ENCODE data around the gene CEBPG.

The CEBPG gene

DNA sequence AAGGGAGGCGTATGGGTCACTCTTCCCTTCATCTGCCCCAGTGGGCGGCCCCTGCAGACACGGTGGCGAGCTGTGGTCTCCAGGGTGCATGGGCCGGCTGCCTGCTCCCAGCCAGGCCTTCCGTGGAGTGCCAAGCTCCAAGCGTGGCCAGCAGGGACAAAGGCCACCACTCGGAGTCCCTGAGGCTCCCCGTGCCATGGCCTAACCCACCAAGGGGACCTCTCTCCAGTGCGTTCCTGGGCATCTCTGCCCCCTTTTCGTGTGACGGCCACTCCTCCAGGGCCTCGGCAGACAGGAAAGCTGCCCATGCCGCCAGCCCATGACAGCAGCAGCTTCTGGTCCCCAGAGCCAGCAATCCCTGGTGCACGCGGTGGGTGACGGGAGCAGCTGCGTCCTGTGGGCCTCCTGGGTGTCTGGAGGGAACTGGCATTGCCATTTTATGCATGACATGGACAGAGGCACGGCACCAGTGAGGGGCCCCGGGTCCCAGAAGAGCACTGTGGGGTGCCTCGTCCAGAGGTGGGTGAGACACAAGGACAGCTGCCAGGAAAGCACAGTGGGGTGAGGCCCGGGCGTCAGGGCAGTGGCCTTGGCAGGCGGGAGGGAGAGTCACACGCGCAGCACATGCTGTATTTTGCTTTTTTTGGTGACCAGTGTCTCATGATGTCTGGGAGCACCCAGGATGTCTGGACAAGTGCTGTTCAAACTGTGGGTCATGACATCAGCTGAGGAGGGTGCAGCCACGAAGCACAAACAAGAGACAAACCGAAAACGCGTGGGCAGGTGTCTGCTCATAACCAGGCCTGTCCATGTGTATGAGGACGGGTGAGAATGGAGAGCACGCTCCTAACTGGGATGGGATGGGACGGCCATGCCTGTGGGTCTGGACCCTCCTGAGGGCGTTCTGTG is 32.3 kb downstream of the CEBPG start:
- Histone ChIP-seq H3K27me3 (ENCODE audit: control insufficient read depth in 3 of 3, insufficient read depth in 3 of 3, low read depth in 1 of 3, low read length in 3 of 3) (no peaks in the 10 kb centered on the region), H3K36me3 (replicated peaks in 1 of 2; ENCODE audit: control insufficient read depth in 2 of 2, insufficient read depth in 2 of 2, low read length in 2 of 2) (no peaks in the 10 kb centered on the region), H4K8ac (ENCODE audit: low read depth, low read length) (no peak overlapping the region), H2AK5ac (ENCODE audit: low read depth, low read length) (peak overlapping the region; percentile 95), H2BK12ac (ENCODE audit: low read length) (peak overlapping the region; percentile 41), H3K9ac (ENCODE audit: low read depth, low read length, poor library complexity) (peak overlapping the region; percentile 9), H3K9me3 (replicated peaks in 1 of 2; ENCODE audit: control insufficient read depth in 2 of 2, insufficient read depth in 1 of 2, low read depth in 1 of 2, low read length in 2 of 2) (no peaks in the 10 kb centered on the region), H2BK5ac (ENCODE audit: low read length) (peak overlapping the region; percentile 78), H3K27ac (replicated peaks; ENCODE audit: low read length) (no peak overlapping the region), H2BK120ac (ENCODE audit: low read depth, low read length) (peak overlapping the region; percentile 82), H3K4me1 (ENCODE audit: control insufficient read depth in 2 of 2, insufficient read depth in 1 of 2, low read depth in 1 of 2, low read length in 2 of 2) (peaks cover 2 to 6% of the 10 kb centered on the region in 2 donors), H3K14ac (ENCODE audit: low read length) (peak overlapping the region; percentile 94), H3K23ac (ENCODE audit: low read depth, low read length, poor library complexity) (peak overlapping the region; percentile 85), H4K91ac (ENCODE audit: low read depth, low read length, poor library complexity) (no peak overlapping the region), H3K79me1 (ENCODE audit: low read depth, low read length) (peaks cover 4% of the 10 kb centered on the region), H3K4ac (ENCODE audit: low read length) (no peak overlapping the region), H3K4me3 (ENCODE audit: low read length in 2 of 2) (no peak overlapping the region), H2BK15ac (ENCODE audit: low read length) (peak overlapping the region; percentile 64), H3K4me2 (ENCODE audit: insufficient read depth, low read length, poor library complexity, severe bottlenecking) (no peak overlapping the region), H2AFZ (ENCODE audit: low read length) (no peak overlapping the region), H3K18ac (ENCODE audit: low read length) (peak overlapping the region; percentile 96)
- no peak for DNase-seq (ENCODE audit: low spot score)
- WGBS, 2 donors (ENCODE audit: extremely low coverage in 2 of 2, insufficient read length in 2 of 2, insufficient replicate concordance in 1 of 2), result no CpG with 5 or more reads among the region's 34 CpGs

DNA sequence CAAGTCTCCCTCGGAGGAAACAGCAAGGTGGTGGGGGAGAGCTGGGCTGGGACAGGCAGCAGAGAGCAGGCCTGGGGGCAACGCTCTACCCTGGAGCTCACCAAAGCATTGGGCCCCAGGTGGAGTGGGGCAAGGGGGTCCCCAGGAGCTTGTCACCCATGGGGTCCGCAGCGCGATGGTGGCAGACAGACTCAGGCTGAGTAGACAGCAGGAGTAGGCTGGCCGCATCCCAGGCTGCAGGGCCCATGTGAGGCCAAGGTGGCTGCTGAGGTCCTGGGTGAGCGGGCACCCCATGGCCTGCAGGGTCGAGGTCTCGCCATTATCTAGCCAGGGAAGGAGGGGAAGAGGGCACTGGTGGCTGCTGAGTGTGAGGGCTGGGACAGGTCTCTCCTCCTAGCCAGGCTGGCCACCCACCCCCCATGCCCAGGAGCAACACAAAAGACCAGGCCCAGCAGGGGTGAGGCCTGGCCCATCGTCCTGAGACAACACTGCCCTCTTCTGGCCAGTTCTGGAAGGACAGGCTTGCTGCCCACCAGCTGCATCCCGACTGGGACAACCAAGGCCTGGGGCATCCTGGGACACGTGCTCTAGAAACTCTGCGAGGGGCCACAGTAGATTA is 33.1 kb downstream of the CEBPG start:
- Histone ChIP-seq H2BK120ac (ENCODE audit: low read depth, low read length) (peak overlapping the region; percentile 82), H2BK15ac (ENCODE audit: low read length) (peak overlapping the region; percentile 91), H2BK12ac (ENCODE audit: low read length) (no peak overlapping the region), H2BK5ac (ENCODE audit: low read length) (peak overlapping the region; percentile 84), H3K23ac (ENCODE audit: low read depth, low read length, poor library complexity) (peak overlapping the region; percentile 59), H3K9ac (ENCODE audit: low read depth, low read length, poor library complexity) (peak overlapping the region; percentile 84), H3K4me1 (ENCODE audit: control insufficient read depth in 2 of 2, insufficient read depth in 1 of 2, low read depth in 1 of 2, low read length in 2 of 2) (peaks cover 2 to 6% of the 10 kb centered on the region in 2 donors), H3K4ac (ENCODE audit: low read length) (peak overlapping the region; percentile 38), H3K27me3 (ENCODE audit: control insufficient read depth in 3 of 3, insufficient read depth in 3 of 3, low read depth in 1 of 3, low read length in 3 of 3) (no peaks in the 10 kb centered on the region), H4K91ac (ENCODE audit: low read depth, low read length, poor library complexity) (no peak overlapping the region), H3K18ac (ENCODE audit: low read length) (peak overlapping the region; percentile 96), H2AK5ac (ENCODE audit: low read depth, low read length) (peak overlapping the region; percentile 95), H4K8ac (ENCODE audit: low read depth, low read length) (peak overlapping the region; percentile 92), H3K9me3 (replicated peaks in 1 of 2; ENCODE audit: control insufficient read depth in 2 of 2, insufficient read depth in 1 of 2, low read depth in 1 of 2, low read length in 2 of 2) (no peaks in the 10 kb centered on the region), H3K79me1 (ENCODE audit: low read depth, low read length) (peaks cover 4% of the 10 kb centered on the region), H3K14ac (ENCODE audit: low read length) (peak overlapping the region; percentile 94), H3K27ac (replicated peaks; ENCODE audit: low read length) (no peak overlapping the region), H3K36me3 (replicated peaks in 1 of 2; ENCODE audit: control insufficient read depth in 2 of 2, insufficient read depth in 2 of 2, low read length in 2 of 2) (no peaks in the 10 kb centered on the region), H2AFZ (ENCODE audit: low read length) (peak overlapping the region; percentile 43), H3K4me2 (ENCODE audit: insufficient read depth, low read length, poor library complexity, severe bottlenecking) (no peak overlapping the region), H3K4me3 (ENCODE audit: low read length in 2 of 2) (no peak overlapping the region)
- DNase-seq (ENCODE audit: low spot score), result peak; percentile 76
- no CpG with 5 or more reads among the region's 13 CpGs for WGBS, 2 donors (ENCODE audit: extremely low coverage in 2 of 2, insufficient read length in 2 of 2, insufficient replicate concordance in 1 of 2)

DNA sequence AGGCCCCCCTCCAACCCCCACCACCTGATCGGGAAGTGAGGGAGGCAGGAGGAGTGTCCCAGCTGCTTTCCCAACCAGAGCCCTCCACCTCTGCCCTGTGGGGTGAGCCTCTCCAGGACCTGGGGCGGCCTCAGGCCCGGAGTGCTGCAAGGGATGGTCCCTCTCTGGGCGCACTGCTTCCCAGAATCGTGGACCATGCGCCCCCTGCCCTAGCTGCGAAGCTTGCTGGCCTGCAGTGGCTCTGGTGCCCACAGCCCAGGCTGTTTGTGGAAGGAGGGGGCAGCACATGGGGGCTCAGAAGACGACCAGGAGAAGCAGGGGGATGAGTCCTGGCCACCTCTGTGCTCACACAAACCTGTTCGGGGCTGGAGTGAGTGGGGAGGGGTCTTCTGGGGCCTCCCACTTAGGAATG is 33.6 kb downstream of the CEBPG start:
- H3K23ac ChIP-seq (ENCODE audit: low read depth, low read length, poor library complexity), result no peak overlapping the region

DNA sequence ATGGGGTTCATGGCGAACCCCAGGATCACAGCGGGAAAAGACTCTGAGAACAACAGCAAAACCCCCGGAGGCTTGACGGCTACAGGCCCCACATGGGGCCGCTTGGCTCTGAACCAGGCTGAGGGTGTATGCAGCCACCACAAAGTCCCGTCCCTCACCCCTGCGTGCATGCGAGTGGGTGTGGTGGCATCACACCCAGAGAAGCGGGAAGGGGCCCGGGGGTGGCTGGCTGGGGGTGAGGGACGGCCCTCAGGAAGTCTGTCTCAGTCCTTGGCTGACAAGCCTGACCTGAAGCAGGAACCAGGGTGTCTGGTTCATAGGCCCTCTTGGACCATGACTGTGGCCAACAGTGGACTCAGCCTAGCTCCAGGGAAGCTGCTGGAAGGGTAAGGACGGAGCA is 34.2 kb downstream of the CEBPG start:
- no peaks in the 10 kb centered on the region for H3K27me3 ChIP-seq (ENCODE audit: control insufficient read depth in 3 of 3, insufficient read depth in 3 of 3, low read depth in 1 of 3, low read length in 3 of 3)
- H4K91ac ChIP-seq (ENCODE audit: low read depth, low read length, poor library complexity), result no peak overlapping the region
- no peak overlapping the region for H4K8ac ChIP-seq (ENCODE audit: low read depth, low read length)
- no peak overlapping the region for H3K23ac ChIP-seq (ENCODE audit: low read depth, low read length, poor library complexity)
- no peak overlapping the region for H3K9ac ChIP-seq (ENCODE audit: low read depth, low read length, poor library complexity)
- no peak overlapping the region for H2BK12ac ChIP-seq (ENCODE audit: low read length)
- H3K4ac ChIP-seq (ENCODE audit: low read length), result no peak overlapping the region
- no peak overlapping the region for H3K14ac ChIP-seq (ENCODE audit: low read length)
- H3K4me3 ChIP-seq (ENCODE audit: low read length in 2 of 2), result no peak overlapping the region
- no peak overlapping the region for H2AFZ ChIP-seq (ENCODE audit: low read length)
- no peak overlapping the region for H3K27ac ChIP-seq (replicated peaks; ENCODE audit: low read length)
- peaks cover 2 to 6% of the 10 kb centered on the region in 2 donors for H3K4me1 ChIP-seq (ENCODE audit: control insufficient read depth in 2 of 2, insufficient read depth in 1 of 2, low read depth in 1 of 2, low read length in 2 of 2)
- WGBS, 2 donors (ENCODE audit: extremely low coverage in 2 of 2, insufficient read length in 2 of 2, insufficient replicate concordance in 1 of 2), result no CpG with 5 or more reads among the region's 12 CpGs
- no peaks in the 10 kb centered on the region for H3K36me3 ChIP-seq (replicated peaks in 1 of 2; ENCODE audit: control insufficient read depth in 2 of 2, insufficient read depth in 2 of 2, low read length in 2 of 2)
- no peak overlapping the region for H3K18ac ChIP-seq (ENCODE audit: low read length)
- H3K79me1 ChIP-seq (ENCODE audit: low read depth, low read length), result peaks cover 4% of the 10 kb centered on the region
- no peak overlapping the region for H2BK5ac ChIP-seq (ENCODE audit: low read length)
- no peak overlapping the region for H2AK5ac ChIP-seq (ENCODE audit: low read depth, low read length)
- H2BK120ac ChIP-seq (ENCODE audit: low read depth, low read length), result peak overlapping the region; percentile 9
- no peak overlapping the region for H2BK15ac ChIP-seq (ENCODE audit: low read length)
- no peak overlapping the region for H3K4me2 ChIP-seq (ENCODE audit: insufficient read depth, low read length, poor library complexity, severe bottlenecking)
- DNase-seq (ENCODE audit: low spot score), result no peak
- H3K9me3 ChIP-seq (replicated peaks in 1 of 2; ENCODE audit: control insufficient read depth in 2 of 2, insufficient read depth in 1 of 2, low read depth in 1 of 2, low read length in 2 of 2), result no peaks in the 10 kb centered on the region

More for the DNA sequence above, 33.6 kb downstream of the CEBPG start:
- Histone ChIP-seq H2AK5ac (ENCODE audit: low read depth, low read length) (peak overlapping the region; percentile 27), H3K4me1 (ENCODE audit: control insufficient read depth in 2 of 2, insufficient read depth in 1 of 2, low read depth in 1 of 2, low read length in 2 of 2) (peaks cover 2 to 6% of the 10 kb centered on the region in 2 donors), H3K27me3 (ENCODE audit: control insufficient read depth in 3 of 3, insufficient read depth in 3 of 3, low read depth in 1 of 3, low read length in 3 of 3) (no peaks in the 10 kb centered on the region), H3K4me3 (ENCODE audit: low read length in 2 of 2) (no peak overlapping the region), H3K9ac (ENCODE audit: low read depth, low read length, poor library complexity) (no peak overlapping the region), H3K36me3 (replicated peaks in 1 of 2; ENCODE audit: control insufficient read depth in 2 of 2, insufficient read depth in 2 of 2, low read length in 2 of 2) (no peaks in the 10 kb centered on the region), H2BK15ac (ENCODE audit: low read length) (peak overlapping the region; percentile 91), H4K91ac (ENCODE audit: low read depth, low read length, poor library complexity) (no peak overlapping the region), H4K8ac (ENCODE audit: low read depth, low read length) (peak overlapping the region; percentile 19), H3K27ac (replicated peaks; ENCODE audit: low read length) (no peak overlapping the region), H3K9me3 (replicated peaks in 1 of 2; ENCODE audit: control insufficient read depth in 2 of 2, insufficient read depth in 1 of 2, low read depth in 1 of 2, low read length in 2 of 2) (no peaks in the 10 kb centered on the region), H2BK5ac (ENCODE audit: low read length) (no peak overlapping the region), H3K79me1 (ENCODE audit: low read depth, low read length) (peaks cover 4% of the 10 kb centered on the region), H2BK120ac (ENCODE audit: low read depth, low read length) (no peak overlapping the region), H3K4ac (ENCODE audit: low read length) (no peak overlapping the region), H3K18ac (ENCODE audit: low read length) (peak overlapping the region; percentile 19), H2AFZ (ENCODE audit: low read length) (peak overlapping the region; percentile 43), H3K14ac (ENCODE audit: low read length) (no peak overlapping the region), H3K4me2 (ENCODE audit: insufficient read depth, low read length, poor library complexity, severe bottlenecking) (no peak overlapping the region), H2BK12ac (ENCODE audit: low read length) (peak overlapping the region; percentile 78)
- no peak for DNase-seq (ENCODE audit: low spot score)
- WGBS, 2 donors (ENCODE audit: extremely low coverage in 2 of 2, insufficient read length in 2 of 2, insufficient replicate concordance in 1 of 2), result no CpG with 5 or more reads among the region's 9 CpGs

Data from neuronal stem cell (in vitro differentiated cells).